Activated CD8-positive, alpha-beta memory T cell treated with anti-CD3 and anti-CD28 coated beads for 1 hour (primary cell): ENCODE results near the gene HBZ.
"Not testable (repeated sequence)": the region's sequence is repeated elsewhere in the genome, so short reads cannot be mapped to it uniquely, and the experiment has no call there.

ENCODE experiments used
- DNase-seq, 2 donors: peaks; one replicate each; pipeline ENCODE4 v3.0.0-alpha.2; 2020; ENCODE audit warnings: low read depth in 1 of 2; ENCODE audit errors: extremely low read depth in 1 of 2

The HBZ gene

DNA sequence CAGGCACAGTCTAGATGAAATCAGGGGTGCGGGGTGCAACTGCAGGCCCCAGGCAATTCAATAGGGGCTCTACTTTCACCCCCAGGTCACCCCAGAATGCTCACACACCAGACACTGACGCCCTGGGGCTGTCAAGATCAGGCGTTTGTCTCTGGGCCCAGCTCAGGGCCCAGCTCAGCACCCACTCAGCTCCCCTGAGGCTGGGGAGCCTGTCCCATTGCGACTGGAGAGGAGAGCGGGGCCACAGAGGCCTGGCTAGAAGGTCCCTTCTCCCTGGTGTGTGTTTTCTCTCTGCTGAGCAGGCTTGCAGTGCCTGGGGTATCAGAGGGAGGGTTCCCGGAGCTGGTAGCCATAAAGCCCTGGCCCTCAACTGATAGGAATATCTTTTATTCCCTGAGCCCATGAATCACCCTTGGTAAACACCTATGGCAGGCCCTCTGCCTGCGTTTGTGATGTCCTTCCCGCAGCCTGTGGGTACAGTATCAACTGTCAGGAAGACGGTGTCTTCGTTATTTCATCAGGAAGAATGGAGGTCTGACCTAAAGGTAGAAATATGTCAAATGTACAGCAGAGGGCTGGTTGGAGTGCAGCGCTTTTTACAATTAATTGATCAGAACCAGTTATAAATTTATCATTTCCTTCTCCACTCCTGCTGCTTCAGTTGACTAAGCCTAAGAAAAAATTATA is 25.7 kb downstream of the HBZ start:
- DNase-seq, result no peak

DNA sequence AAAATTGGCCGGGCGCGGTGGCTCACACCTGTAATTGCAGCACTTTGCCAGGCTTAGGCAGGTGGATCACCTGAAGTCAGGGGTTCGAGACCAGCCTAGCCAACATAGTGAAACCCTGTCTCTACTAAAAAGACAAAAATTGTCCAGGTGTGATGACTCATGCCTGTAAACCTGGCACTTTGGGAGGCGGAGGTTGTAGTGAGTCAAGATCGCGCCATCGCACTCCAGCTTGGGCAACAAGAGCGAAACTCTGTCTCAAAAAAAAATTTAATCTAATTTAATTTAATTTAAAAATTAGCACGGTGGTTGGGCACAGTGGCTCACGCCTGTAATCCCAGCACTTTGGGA is 26.2 kb downstream of the HBZ start:
- DNase-seq, result no peak

DNA sequence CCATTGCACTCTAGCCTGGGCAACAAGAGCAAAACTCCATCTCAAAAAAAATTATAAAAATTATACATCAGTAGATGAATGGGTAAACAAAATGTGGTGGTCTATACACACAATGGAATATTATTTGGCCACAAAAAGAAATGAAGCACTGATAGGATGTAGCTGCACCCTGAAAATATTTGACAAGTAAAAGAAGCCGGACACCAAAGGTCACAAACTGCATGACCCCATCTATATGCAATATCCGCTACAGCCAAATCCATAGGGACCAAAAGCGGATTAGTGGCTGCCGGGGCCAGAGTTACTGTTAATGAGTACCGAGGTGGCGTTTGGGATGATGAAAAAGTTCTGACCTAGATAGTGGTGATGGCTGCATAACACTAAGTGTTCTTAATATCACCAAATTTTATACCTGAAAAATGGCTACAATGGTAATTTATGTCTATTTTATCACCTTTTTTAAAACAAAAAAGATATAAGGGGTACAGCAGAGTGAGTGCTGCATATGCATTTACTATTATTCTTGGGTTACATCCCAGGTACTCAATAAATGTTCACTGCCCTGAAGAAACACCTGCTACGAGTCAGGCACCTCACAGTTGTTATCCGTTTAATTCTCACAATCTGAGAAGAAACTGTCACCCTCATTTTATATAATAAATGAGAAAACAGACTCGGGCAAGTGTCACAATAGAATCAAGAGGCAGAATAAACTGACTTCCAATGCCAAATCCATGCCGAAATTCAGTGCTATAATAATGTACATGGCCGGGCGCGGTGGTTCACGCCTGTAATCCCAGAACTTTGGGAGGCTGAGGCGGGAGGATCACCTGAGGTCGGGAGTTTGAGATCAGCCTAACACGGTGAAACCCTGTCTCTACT is 27.0 kb downstream of the HBZ start:
- DNase-seq, result no peak

DNA sequence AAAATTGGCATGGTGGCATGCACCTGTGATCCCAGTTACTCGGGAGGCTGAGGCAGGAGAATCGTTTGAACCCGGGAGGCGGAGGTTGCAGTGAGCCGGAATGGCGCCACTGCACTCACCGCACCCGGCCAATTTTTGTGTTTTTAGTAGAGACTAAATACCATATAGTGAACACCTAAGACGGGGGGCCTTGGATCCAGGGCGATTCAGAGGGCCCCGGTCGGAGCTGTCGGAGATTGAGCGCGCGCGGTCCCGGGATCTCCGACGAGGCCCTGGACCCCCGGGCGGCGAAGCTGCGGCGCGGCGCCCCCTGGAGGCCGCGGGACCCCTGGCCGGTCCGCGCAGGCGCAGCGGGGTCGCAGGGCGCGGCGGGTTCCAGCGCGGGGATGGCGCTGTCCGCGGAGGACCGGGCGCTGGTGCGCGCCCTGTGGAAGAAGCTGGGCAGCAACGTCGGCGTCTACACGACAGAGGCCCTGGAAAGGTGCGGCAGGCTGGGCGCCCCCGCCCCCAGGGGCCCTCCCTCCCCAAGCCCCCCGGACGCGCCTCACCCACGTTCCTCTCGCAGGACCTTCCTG is 27.7 kb downstream of the HBZ start, which contains the start of gene HBQ1:
Gene HBQ1, plus strand, starts transcription at position 359 of the 575 bp plus-strand sequence. Its CDS starts 28 bp downstream, at position 387.
- peak in 1 of 2 donors; percentile 19 for DNase-seq

DNA sequence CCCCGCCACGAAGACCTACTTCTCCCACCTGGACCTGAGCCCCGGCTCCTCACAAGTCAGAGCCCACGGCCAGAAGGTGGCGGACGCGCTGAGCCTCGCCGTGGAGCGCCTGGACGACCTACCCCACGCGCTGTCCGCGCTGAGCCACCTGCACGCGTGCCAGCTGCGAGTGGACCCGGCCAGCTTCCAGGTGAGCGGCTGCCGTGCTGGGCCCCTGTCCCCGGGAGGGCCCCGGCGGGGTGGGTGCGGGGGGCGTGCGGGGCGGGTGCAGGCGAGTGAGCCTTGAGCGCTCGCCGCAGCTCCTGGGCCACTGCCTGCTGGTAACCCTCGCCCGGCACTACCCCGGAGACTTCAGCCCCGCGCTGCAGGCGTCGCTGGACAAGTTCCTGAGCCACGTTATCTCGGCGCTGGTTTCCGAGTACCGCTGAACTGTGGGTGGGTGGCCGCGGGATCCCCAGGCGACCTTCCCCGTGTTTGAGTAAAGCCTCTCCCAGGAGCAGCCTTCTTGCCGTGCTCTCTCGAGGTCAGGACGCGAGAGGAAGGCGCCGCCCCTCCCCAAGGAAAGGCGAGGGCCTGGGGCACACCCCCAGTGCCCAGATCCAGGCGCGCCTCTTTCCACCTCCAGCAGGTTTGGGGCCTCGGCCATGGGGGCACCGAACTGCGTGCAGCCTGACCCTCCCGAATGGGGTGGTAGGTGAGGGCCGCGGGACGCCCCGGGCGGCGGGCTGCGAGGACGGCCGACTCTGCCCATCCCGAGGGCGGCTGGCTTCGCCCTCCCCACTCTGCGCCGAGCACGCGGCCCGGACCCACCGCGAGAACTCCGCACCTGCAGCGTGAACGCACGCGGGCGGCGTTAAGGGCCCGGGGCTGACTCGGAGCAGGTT is 28.5 kb downstream of the HBZ start:
- peak; percentile 55 to 80 for DNase-seq

DNA sequence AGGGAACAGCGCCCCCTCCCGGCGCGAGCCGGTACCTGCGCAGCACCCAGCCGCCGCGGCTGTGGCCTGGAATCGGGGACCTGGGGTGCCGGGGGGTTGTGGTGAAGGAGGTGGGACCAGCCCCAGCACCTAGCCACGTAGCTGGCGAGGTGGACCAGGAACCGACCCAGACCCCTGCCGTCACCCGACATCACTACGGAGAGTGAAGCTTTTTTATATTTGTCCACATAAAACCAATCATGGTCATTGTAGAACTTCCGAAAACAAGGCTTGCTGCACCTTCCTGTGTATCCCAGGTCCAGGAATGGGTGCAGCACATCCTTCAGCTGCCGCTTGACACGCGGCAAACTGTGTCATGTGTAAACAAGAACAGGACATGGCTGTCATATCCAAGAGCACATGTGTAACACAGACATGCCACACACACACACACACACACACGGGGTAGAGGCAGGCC is 29.1 kb downstream of the HBZ start:
- DNase-seq, result no peak

DNA sequence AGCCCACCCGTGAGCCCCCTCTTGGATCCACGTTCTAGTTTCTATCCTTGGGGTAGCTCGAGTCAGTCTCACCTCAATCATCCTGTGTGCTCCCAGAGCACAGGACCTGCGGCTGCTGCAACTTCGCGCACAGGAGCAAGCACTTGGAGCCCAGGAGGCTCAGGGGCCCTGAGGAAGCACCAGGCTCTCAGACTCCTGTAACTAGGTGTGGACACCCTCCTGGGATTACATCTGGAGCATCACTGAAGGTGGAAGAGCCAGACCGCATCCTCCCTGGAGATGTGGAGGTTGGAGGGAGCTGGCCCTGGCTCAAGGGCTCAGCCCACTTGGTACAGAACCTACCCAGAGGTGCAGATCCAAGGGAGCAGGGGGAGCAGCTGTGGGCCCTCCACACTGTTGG is 30.6 kb downstream of the HBZ start:
- no peak for DNase-seq

DNA sequence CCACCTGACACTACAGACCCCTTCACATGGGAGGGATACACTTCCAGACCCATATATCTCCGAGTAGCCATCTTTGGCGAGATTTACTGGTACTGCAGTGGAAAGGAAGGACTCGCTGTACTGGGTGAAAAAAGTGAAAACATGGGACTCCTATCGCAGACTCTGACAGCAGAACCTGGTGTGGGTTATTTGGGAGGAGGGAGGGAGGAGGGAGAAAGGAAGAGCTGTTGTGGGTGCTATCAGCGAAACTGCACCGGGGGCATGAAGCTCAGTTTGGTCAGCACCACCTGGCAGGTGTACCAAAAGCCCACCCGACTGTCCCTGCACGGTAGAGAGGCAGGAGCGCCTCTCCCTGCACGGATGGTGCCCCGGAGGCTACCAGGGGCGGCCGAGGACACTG is 32.8 kb downstream of the HBZ start:
- DNase-seq, result no peak

DNA sequence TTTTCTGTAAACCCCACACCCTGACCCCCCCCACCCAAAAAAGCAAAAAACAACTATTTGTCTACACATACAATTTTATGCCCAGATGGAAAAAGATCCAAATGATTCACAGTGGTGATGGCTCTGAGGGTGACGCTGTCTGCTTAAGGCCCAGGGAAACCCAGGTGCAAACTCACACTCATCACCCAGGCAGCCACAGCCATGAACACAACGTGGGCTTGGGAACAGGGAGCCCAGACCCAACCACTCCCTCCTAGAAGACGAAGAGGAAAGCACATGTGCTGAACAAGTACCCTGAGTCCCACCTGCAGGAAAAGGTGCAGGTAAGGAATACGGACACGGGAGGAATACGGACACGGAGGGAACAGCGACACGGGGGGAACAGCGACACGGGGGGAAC is 33.2 kb downstream of the HBZ start:
- no peak for DNase-seq

DNA sequence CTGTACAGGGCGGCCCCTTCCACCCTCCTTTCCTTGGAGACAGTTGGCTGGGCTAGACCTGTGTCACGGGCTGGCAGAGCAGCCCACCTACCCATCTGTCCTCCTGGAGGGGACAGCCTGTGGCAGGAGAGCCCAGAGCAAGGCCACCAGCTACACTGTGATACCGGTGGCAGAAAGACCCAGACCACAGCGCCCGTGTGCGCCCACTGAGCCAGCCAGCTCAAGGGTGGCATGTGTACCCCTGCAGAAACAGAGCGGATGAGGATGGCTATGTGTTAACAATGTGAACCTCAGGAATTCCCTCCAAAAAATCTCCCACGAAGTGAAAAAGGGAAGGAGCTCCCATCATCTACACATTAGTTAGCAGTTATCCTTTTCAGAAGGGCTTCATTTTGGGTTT is 34.9 kb downstream of the HBZ start:
- no peak for DNase-seq

DNA sequence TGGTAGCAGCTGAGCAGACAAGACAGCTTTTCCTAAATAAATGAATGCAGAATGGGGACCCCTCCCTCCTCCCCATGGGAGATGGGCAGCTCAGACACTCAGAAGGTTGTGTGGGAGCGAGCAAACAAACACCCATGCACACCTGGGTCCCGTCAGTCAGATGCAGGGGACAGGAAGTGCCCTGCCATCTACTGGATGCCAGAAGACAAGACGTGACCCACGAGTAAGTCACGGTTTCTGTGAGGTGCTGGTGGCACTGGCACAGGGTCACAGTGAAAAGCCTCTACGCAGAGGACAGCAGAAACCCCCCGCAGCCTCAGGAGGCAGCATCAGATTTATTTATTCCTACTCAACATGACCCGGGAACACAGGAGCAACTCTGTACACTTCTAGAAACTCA is 36.2 kb downstream of the HBZ start:
- no peak for DNase-seq

DNA sequence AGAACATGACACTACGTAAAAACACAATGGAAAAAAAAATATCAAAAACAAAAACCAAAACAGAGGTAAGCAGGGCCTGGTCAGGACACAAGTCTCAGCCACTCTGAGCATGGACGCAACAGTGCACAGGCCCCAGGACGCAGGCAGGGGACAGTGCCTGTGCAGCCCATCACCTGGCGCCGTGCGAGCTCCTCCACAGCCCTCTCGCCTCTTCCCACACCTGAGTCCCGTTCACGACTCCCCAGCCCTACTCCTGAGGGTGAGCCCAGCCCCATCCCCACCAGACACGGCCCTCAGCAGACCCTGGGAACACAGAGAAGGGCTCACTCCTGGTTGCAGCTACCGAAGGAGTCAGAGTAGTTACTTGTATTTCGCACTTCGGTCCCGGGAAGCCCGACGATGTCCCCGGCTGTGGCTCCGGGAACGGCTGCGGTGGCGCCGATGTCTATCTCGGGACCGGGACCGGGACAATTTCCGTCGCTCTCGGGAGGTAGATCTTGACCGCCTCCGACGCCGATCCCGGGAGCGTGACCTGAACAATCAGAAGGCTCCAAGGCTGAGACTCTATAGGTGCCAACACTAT is 37.3 kb downstream of the HBZ start:
- no peak for DNase-seq

DNA sequence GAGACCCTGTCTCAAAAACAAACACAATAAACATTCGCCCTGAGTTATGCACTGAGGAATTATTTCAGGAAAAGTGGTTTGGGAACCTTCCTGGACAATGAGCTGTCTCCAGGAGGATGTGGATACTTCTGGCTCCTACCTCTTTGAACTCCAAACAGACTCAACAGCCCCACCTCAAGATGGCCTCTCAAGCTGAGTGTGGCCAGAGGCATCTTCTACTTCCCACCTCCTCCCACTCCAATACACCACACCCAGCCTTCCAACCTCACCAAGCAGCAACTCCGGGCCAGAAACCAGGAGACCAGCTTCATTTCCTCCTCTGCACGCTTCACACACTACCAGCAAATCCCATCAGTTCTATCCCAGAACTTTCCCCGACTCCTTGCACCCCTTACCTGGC is 39.4 kb downstream of the HBZ start:
- no peak for DNase-seq

DNA sequence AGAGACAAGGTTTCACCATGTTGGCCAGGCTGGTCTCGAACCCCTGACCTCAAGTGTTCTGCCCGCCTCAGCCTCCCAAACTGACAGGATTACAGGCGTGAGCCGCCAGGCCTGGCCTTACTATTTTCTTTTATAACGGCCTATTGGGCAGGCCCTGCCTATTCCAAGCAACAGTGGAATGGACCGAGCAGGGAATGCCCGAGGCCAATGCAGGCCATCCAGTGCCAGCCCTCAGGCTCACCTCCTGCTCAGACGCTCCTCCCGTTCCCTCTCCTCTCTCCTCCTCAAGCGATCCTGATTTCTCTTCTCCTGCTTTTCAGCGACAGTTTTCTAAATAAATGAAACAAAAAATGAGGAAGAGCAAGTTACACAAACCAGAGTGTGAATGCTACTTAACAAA is 40.2 kb downstream of the HBZ start:
- no peak for DNase-seq

DNA sequence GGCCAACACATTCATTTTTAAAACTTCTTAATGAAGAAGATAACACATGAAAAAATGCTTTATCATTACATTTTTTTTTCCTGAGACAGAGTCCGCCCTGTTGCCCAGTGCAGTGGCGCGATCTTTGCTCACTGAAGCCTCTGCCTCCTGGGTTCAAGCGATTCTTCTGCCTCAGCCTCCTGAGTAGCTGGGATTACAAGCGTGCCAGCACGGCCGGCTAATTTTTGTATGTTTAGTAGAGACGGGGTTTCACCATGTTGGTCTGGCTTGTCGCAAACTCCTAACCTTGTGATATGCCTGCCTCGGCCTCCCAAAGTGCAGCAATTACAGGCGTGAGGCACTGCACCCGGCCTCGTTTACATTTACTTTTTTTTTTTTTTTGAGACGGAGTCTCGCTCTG is 41.0 kb downstream of the HBZ start:
- DNase-seq, result no peak

DNA sequence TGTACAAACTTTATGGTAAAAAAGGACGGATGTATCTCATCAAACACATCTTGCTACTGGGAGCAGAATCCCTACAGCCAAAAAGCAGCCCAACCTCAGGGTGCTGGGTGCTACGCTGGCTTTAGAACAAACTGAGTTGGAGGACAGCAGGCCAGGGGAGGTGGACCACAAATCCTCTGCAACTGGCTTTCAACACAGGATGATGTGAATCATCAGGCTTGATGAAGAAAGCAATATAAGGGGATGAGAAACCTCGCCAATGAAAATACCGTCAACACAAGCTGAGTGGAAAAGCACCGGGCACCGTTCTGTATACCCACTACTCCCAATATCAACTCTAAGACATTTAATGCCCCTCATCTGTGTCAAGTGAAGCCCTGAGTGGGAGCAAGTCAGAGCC is 42.1 kb downstream of the HBZ start:
- DNase-seq, result no peak

DNA sequence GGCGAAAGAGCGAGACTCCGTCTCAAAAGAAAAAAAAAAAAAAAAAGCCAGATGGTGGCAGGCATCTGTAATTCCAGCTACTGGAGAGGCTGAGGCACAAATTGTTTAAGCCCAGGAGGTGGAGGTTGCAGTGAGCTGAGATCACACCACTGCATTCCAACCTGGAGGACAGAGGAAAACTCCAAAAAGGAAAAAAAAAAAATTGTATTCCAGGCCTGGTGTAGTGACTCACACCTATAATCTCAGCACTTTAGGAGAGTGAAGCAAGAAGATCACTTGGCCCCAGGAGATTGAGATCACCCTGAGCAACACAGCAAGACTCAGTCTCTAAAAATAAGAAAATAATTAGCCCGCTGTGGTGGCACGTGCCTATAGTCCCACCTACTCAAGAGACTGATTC is 47.9 kb downstream of the HBZ start:
- no peak for DNase-seq

DNA sequence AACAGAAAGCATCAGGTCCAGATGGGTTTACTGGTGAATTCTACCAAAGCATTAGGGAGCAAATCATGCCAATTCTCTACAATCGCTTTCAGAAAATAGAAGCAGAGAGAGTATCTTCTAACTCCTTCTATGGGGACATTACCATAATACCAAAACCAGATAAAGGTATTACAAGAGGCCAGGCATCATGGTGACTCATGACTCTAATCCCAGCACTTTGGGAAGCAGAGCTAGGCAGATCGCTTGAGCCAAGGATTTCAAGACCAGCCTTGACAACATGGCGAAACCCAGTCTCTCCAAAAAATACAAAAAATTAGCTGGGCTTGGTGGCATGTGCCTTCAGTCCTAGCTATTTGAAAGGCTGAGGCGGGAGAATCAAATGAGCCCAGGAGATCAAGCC is 50.8 kb downstream of the HBZ start:
- no peak for DNase-seq

DNA sequence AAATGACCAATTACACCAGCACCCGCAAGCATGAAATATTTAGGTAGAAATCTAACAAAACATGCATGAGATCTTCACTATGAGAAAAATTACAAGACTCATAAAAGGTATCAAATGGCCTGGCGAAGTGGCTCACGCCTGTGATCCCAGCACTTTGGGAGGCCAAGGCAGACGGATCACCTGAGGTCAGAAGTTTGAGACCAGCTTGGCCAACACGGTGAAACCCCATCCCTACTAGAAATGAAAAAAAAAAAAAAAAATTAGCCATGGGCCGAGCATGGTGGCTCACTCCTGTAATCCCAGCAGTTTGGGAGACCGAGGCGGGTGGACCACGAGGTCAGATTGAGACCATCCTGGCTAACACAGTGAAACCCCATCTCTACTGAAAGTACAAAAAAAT is 51.6 kb downstream of the HBZ start:
- DNase-seq, result not testable (repeated sequence)
